Measurements from ENCODE around the gene RXRA. TPM values are rescaled to one million over a fixed set of nuclear protein-coding genes. Genes with fewer than 3 reads are reported as not detected.

RXRA gene
- polyA plus RNA-seq, 1 experiment = 12.0 TPM

DNA sequence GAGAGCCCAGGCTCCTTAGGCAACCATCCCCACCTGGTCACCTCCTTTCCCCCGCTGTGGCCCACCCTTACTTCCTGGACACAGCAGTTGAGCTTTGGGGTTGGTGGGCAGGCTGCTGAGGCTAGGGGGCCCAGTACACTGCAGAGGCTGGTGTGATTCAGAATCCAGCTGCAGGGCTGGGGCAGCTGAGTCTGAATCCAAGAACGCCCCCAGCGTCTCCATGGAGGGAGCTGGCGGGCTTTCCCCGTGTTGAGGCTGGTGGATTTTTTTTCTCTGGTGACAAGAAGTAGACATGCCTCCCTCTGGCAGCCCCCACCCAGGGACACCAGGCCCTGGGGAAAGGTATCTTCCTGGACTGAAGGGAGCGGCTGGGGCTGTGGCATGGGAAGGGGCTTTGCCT is 104.8 kb downstream of the RXRA start:
- POLR2A ChIA-PET = no interaction called here

DNA sequence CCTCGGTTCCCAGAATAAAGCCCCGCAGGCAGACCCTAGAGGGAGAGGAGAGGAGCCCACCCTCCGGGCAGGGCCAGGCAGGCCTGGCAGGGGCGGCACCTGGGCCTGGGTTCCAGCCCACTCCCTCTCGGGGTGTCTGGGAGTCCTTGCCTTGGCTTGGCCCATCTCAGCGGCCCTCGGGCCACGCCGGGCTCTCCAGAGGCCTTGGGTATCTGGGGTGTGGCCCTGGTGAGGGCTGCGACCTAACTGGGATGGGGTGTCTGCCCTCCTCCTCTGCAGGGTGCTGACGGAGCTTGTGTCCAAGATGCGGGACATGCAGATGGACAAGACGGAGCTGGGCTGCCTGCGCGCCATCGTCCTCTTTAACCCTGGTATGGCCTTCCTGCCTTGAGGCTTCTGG is 105.4 kb downstream of the RXRA start:
- TF ChIP-seq CTCF (IDR thresholded peaks at IDR 0.05; ENCODE audit: insufficient read depth, low read depth, low read length) = no peak
- Histone ChIP-seq H3K36me3 (ENCODE audit: control insufficient read depth, insufficient read depth, low read length) (peaks cover 28% of the 10 kb centered on the region), H3K4me3 (ENCODE audit: low read depth, low read length) (no peak overlapping the region), H3K27me3 (ENCODE audit: control insufficient read depth, insufficient read depth, low read length) (no peaks in the 10 kb centered on the region)
- ChIA-PET CTCF (interaction anchor here (0.8 to 1.0 kb wide), 2 partner anchors 53 to 261 kb away, joined by 3 to 4 read pairs; no protein-coding TSS in a partner anchor), POLR2A (no interaction called here)
- DNase-seq (ENCODE audit: low read depth) = no peak

More for the DNA sequence above, 104.8 kb downstream of the RXRA start:
- no peak for TF ChIP-seq CTCF (IDR thresholded peaks at IDR 0.05; ENCODE audit: insufficient read depth, low read depth, low read length)
- peaks cover 22% of the 10 kb centered on the region for H3K36me3 ChIP-seq (ENCODE audit: control insufficient read depth, insufficient read depth, low read length)
- H3K27me3 ChIP-seq (ENCODE audit: control insufficient read depth, insufficient read depth, low read length) = no peaks in the 10 kb centered on the region
- DNase-seq (ENCODE audit: low read depth) = no peak
- CTCF ChIA-PET = interaction anchor here (0.8 to 1.0 kb wide), 2 partner anchors 52 to 260 kb away, joined by 3 to 4 read pairs; no protein-coding TSS in a partner anchor
- H3K4me3 ChIP-seq (ENCODE audit: low read depth, low read length) = no peak overlapping the region

DNA sequence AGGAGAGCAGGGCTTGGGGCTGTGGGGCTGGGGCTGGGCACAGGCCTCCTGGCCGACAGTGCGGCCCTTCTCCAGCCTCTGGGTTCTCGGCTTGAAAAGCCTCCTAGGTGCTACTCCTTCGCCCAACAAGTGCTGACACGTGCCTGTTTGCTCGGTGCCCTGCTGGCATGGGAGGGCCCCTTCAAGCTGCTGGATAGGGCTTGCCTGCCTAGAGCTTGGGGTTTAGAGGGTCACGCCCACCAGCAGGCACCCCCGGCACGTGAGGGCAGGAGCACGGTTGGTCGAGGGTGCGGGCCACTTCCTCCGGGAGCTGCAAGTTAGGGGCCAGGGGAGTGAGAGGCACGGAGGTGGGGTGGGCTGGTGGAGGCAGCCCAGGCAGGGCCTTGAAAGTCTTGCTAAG is 106.2 kb downstream of the RXRA start:
- Histone ChIP-seq H3K4me3 (ENCODE audit: low read depth, low read length) (no peak overlapping the region), H3K36me3 (ENCODE audit: control insufficient read depth, insufficient read depth, low read length) (peaks cover 35% of the 10 kb centered on the region), H3K27me3 (ENCODE audit: control insufficient read depth, insufficient read depth, low read length) (no peaks in the 10 kb centered on the region)
- ChIA-PET POLR2A (no interaction called here), CTCF (interaction anchor here (0.6 to 1.2 kb wide), 4 partner anchors 11 to 977 kb away, joined by 3 to 5 read pairs (median 4); no protein-coding TSS in a partner anchor)
- no peak for TF ChIP-seq CTCF (IDR thresholded peaks at IDR 0.05; ENCODE audit: insufficient read depth, low read depth, low read length)
- DNase-seq (ENCODE audit: low read depth) = no peak

DNA sequence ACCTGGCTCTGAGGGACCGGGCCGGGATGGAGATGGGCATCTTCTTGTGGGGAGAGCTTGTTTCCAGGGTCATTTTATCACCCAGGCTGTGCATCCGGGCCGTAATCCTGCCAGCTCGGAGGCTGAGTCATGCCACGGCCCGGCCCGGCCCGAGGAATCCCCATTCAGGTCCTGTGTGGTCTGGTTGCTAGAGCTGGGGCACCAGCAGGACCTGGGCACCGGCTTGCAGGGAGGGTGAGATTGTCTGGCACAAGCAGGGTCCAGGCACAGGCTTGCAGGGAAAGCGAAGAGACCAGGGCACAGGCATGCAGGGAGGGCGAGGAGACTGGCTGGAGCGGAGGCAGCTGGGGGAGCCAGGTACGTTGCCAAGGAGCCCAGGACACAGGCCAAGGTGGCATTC is 106.8 kb downstream of the RXRA start:
- POLR2A ChIA-PET = no interaction called here
- Histone ChIP-seq H3K27me3 (ENCODE audit: control insufficient read depth, insufficient read depth, low read length) (no peaks in the 10 kb centered on the region), H3K4me3 (ENCODE audit: low read depth, low read length) (no peak overlapping the region), H3K36me3 (ENCODE audit: control insufficient read depth, insufficient read depth, low read length) (peaks cover 36% of the 10 kb centered on the region)
- CTCF ChIA-PET = interaction anchor here (0.6 to 1.2 kb wide), 4 partner anchors 10 to 976 kb away, joined by 3 to 5 read pairs (median 4); no protein-coding TSS in a partner anchor
- DNase-seq (ENCODE audit: low read depth) = no peak
- no peak for TF ChIP-seq CTCF (IDR thresholded peaks at IDR 0.05; ENCODE audit: insufficient read depth, low read depth, low read length)

- no peak for DNase-seq (ENCODE audit: low read depth)
- ChIA-PET CTCF (interaction anchor here (0.6 to 1.5 kb wide), 4 partner anchors 9 to 263 kb away, joined by 3 to 7 read pairs (median 4); no protein-coding TSS in a partner anchor), POLR2A (interaction anchor here (0.6 kb wide), 1 partner anchor 211 kb away, joined by 3 read pairs; no protein-coding TSS in a partner anchor)
- no peak for TF ChIP-seq CTCF (IDR thresholded peaks at IDR 0.05; ENCODE audit: insufficient read depth, low read depth, low read length)
- H3K36me3 ChIP-seq (ENCODE audit: control insufficient read depth, insufficient read depth, low read length) = peaks cover 35% of the 10 kb centered on the region
- no peaks in the 10 kb centered on the region for H3K27me3 ChIP-seq (ENCODE audit: control insufficient read depth, insufficient read depth, low read length)
- no peak overlapping the region for H3K4me3 ChIP-seq (ENCODE audit: low read depth, low read length)
These were observed 107.9 kb downstream of the RXRA start for GRCh38 chr9:134433909-134434882.
